ENCODE data around the gene LMO3. TPM values are rescaled to one million over a fixed set of nuclear protein-coding genes. Genes with fewer than 3 reads are reported as not detected.
A peak's percentile ranks its signal among the peaks of the same experiment; 100 is the strongest.

The LMO3 gene
- total RNA-seq, 2 donors from 2014 or later = 46.2 to 67.2 TPM

DNA sequence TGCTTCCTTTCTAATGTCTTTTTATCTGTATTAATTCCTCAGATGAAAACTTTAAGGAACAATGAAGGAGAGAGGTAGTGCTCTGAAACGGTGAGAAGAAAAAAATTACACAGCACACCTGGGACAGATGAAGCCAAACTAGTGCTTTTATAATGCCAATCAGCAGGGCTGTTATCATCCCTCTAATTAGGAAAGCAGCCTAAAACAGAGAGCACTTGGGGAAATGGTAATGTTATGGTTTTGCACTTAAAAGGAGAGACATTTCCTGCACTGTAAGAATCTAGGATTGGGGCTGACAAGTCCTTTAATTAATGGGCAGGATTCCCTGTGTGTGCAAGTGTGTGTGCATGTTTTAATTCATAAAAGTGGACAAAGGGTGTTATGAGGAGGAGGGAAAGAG, 4.8 kb upstream of the LMO3 start:
- H3K4me3 ChIP-seq = no peak overlapping the region

GRCh38 chr12:16610001-16610585, 4.1 kb upstream of the LMO3 start:
- Histone ChIP-seq H3K9me3 (no peaks in the 10 kb centered on the region), H3K27me3 (no peaks in the 10 kb centered on the region), H3K36me3 (replicated peaks in 1 of 2; ENCODE audit: insufficient read depth in 1 of 2, low read depth in 2 of 2) (no peaks in the 10 kb centered on the region), H3K27ac (peak overlapping the region; percentile 77 to 88 (median 79)), H3K4me3 (no peak overlapping the region), H3K4me1 (peaks cover 13% of the 10 kb centered on the region)
- ATAC-seq (no peak), DNase-seq (no peak)
- TF ChIP-seq POLR2A (IDR thresholded peaks at IDR 0.05) (peak in 1 of 3 donors; percentile 7), CTCF (IDR thresholded peaks at IDR 0.05) (no peak)
- intact Hi-C loops (cut with DNase I) = no loop called here
- WGBS, 2 donors = 15 to 26% methylated on average over 7 of the region's 7 CpGs

More for the DNA sequence above, 4.8 kb upstream of the LMO3 start:
- TF ChIP-seq POLR2A (IDR thresholded peaks at IDR 0.05) = no peak
- TF ChIP-seq CTCF (IDR thresholded peaks at IDR 0.05) = no peak
- no peak for DNase-seq
- H3K36me3 ChIP-seq (replicated peaks in 1 of 2; ENCODE audit: insufficient read depth in 1 of 2, low read depth in 2 of 2) = no peaks in the 10 kb centered on the region
- intact Hi-C loops (cut with DNase I) = no loop called here
- H3K27ac ChIP-seq = peak overlapping the region; percentile 77 to 88 (median 79)
- H3K27me3 ChIP-seq = no peaks in the 10 kb centered on the region
- peaks cover 13% of the 10 kb centered on the region for H3K4me1 ChIP-seq
- WGBS, 2 donors = 6 to 14% methylated on average over 1 of the region's 1 CpG
- no peak for ATAC-seq
- H3K9me3 ChIP-seq = no peaks in the 10 kb centered on the region

GRCh38 chr12:16608946-16609539, 3.1 kb upstream of the LMO3 start:
- intact Hi-C loops (cut with DNase I) = no loop called here
- TF ChIP-seq CTCF (IDR thresholded peaks at IDR 0.05) (no peak), POLR2A (IDR thresholded peaks at IDR 0.05) (no peak)
- 8 to 15% methylated on average over 9 of the region's 9 CpGs for WGBS, 2 donors
- Histone ChIP-seq H3K4me1 (peaks cover 15% of the 10 kb centered on the region), H3K4me3 (no peak overlapping the region), H3K9me3 (no peaks in the 10 kb centered on the region), H3K36me3 (replicated peaks in 1 of 2; ENCODE audit: insufficient read depth in 1 of 2, low read depth in 2 of 2) (no peaks in the 10 kb centered on the region), H3K27me3 (no peaks in the 10 kb centered on the region), H3K27ac (peak overlapping the region; percentile 74 to 88 (median 78))
- peak in 2 of 4 donors; percentile 20 to 37 for DNase-seq
- no peak for ATAC-seq

GRCh38 chr12:16607906-16608775, 2.2 kb upstream of the LMO3 start:
- ATAC-seq (peak; percentile 54), DNase-seq (peak; percentile 33 to 73 (median 54))
- Histone ChIP-seq H3K27ac (peak overlapping the region; percentile 74 to 88 (median 78)), H3K4me3 (no peak overlapping the region), H3K9me3 (no peaks in the 10 kb centered on the region), H3K36me3 (replicated peaks in 1 of 2; ENCODE audit: insufficient read depth in 1 of 2, low read depth in 2 of 2) (no peaks in the 10 kb centered on the region), H3K27me3 (no peaks in the 10 kb centered on the region), H3K4me1 (peaks cover 16% of the 10 kb centered on the region)
- intact Hi-C loops (cut with DNase I) = no loop called here
- peak in 2 of 3 donors; percentile 56 to 63 for TF ChIP-seq POLR2A (IDR thresholded peaks at IDR 0.05)
- no peak for TF ChIP-seq CTCF (IDR thresholded peaks at IDR 0.05)
- WGBS, 2 donors = 25 to 37% methylated on average over 11 of the region's 11 CpGs

All from body of pancreas (tissue), 4 donors.